ENCODE results near the gene CDH19. TPM values are rescaled to one million over a fixed set of nuclear protein-coding genes. Genes with fewer than 3 reads are reported as not detected.

The CDH19 gene
- total RNA-seq = 10 to 100 TPM; 33.0 to 68.7 TPM
- long read RNA-seq, full-length matches to known transcripts = 58 of 75 reads
- long read RNA-seq, partial matches to known transcripts = 3 of 75 reads
- long read RNA-seq, other reads (novel, unspliced or antisense) = 14 of 75 reads

GRCh38 chr18:66603941-66604627 lies at the start of gene CDH19:
CDH19 (minus strand) TSS chr18:66604090; CDS start chr18:66572204, 31,886 bp downstream.
- ATAC-seq (peak; percentile 91 to 97), DNase-seq (peak; percentile 20)
- intact Hi-C loops (cut with DNase I) = no loop called here

DNA sequence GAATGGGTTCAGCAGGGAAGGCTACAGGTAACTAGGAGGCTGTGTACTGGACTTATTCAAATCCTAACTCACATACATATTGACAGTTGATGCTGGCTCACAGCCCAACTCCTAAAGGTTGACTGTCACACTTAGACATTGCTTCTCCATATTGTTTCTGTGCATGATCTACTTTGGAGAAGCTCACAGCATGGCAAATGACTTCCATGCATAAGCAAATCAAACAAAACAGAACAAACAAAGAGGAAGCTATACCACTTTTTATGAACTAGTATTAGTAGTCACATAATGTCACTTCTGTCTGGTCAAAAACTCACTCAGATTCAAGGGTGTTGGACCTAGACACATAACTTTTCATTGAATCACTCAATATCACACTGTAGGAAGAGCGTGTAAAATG lies 43.8 kb upstream of the CDH19 start:
- DNase-seq (no peak), ATAC-seq (no peak)
- intact Hi-C loops (cut with DNase I) = no loop called here

- ATAC-seq (no peak), DNase-seq (no peak)
- intact Hi-C loops (cut with DNase I) = no loop called here
Observed at GRCh38 chr18:66646609-66647008, 42.7 kb upstream of the CDH19 start.

- intact Hi-C loops (cut with DNase I) = no loop called here
- ATAC-seq = no peak
Observed at GRCh38 chr18:66645983-66646382, 42.1 kb upstream of the CDH19 start.

DNA sequence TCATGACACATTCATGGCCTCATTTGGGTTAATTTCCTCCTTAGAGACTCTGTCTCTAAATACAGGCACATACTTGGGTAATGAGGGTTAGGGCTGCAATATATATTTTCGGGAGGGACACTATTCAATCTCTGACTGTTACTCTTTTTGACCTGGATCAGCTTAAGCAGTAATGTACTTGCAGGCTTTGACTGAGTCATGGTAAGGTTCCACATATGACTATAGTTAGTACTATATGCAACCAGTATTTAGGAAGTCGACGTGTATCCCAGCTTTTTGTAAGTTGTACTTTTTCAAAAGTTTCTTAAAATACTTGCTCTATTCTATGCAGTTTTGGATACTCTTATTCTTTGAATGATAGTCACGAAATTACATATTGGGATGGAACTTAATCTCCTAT lies 37.2 kb upstream of the CDH19 start:
- DNase-seq = no peak
- intact Hi-C loops (cut with DNase I) = no loop called here
- ATAC-seq = no peak

More at GRCh38 chr18:66645983-66646382, 42.1 kb upstream of the CDH19 start:
- DNase-seq = no peak

GRCh38 chr18:66640431-66640830 lies 36.5 kb upstream of the CDH19 start:
- intact Hi-C loops (cut with DNase I) = no loop called here
- peak; percentile 50 for DNase-seq
- peak; percentile 67 to 92 for ATAC-seq

DNA sequence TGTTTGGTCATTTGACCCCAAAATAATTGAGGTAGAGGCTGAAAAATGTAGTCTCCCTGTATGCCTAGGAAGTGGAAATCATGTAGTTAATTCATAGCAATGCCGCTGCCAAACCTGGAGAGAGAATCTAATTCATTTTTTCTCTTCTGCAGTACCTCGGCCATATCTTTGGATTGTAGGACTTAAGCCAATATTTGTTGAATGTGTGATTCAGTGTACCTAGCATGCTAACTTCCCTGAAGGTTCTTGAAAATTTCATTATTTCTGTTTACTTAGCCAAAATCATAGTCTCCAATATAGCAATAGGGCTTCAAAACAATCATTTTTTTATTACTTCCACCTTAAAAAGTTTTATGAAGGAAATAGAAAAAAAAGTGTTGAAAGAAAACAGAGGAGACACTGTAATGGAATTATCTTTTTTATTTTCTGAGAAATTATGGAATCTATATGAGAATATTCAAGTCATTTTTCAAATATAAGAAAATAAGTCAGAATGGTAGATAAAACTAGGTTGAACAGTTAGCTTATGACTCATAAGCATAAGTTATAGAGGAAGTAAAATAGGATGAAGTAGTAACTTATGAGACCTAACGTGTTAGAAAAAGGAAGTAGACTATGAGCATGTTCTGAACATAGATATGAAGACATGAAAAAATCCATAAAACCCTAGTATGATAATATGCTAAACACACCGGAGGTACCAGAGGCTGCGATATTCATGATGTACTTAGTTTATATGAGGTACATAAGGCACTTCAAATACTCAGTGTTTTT lies 35.2 kb upstream of the CDH19 start:
- intact Hi-C loops (cut with DNase I) = loop anchor here in 1 of 2 donors (10.0 kb wide), 1 partner anchor 64 kb away; no protein-coding TSS in a partner anchor
- ATAC-seq (no peak), DNase-seq (no peak)

GRCh38 chr18:66635342-66635741 lies 31.5 kb upstream of the CDH19 start:
- DNase-seq (no peak), ATAC-seq (peak in 1 of 2 donors; percentile 41)
- intact Hi-C loops (cut with DNase I) = loop anchor here in 1 of 2 donors (10.0 kb wide), 1 partner anchor 61 kb away; no protein-coding TSS in a partner anchor

GRCh38 chr18:66632756-66633155 lies 28.9 kb upstream of the CDH19 start:
- DNase-seq (no peak), ATAC-seq (no peak)
- intact Hi-C loops (cut with DNase I) = loop anchor here in 1 of 2 donors (10.0 kb wide), 1 partner anchor 58 kb away; no protein-coding TSS in a partner anchor

- no peak for ATAC-seq
- intact Hi-C loops (cut with DNase I) = loop anchor here in 1 of 2 donors (10.0 kb wide), 1 partner anchor 56 kb away; no protein-coding TSS in a partner anchor
- DNase-seq = no peak
Observed at GRCh38 chr18:66630831-66631230, 26.9 kb upstream of the CDH19 start.

GRCh38 chr18:66623821-66624220 lies 19.9 kb upstream of the CDH19 start:
- DNase-seq (no peak), ATAC-seq (no peak)
- intact Hi-C loops (cut with DNase I) = no loop called here

DNA sequence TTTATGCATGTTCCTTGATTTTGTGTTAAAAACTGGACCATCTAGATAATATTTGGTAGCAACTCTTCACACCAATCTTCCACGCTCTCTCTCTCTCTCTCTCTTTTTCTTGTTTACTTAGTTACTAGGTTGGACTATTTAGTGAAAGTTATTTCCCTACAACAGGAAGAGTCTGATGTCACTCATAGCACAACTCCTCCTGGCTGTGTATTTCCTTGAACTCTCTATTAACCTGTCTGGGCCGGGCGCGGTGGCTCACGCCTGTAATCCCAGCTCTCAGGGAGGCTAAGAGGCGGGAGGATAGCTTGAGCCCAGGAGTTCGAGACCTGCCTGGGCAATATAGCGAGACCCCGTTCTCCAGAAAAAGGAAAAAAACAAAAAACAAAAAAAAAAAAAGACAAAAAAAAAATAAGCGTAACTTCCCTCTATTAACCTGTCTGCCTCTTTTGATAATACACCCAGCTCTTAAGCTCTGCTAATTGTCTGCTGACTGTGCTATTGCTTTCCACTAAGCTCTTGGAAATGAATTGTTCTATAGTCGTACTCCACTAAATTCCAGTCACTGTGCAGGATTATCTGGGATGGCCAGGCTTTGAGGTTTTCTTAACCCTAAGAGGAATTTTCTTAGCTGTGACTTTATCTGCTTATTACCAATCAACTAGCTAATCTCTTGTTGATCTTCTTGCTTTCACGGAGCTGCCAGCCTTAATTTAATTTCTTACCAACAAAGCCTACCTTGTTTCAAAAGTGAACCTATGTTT lies 18.1 kb upstream of the CDH19 start:
- intact Hi-C loops (cut with DNase I) = no loop called here
- ATAC-seq = no peak
- no peak for DNase-seq

DNA sequence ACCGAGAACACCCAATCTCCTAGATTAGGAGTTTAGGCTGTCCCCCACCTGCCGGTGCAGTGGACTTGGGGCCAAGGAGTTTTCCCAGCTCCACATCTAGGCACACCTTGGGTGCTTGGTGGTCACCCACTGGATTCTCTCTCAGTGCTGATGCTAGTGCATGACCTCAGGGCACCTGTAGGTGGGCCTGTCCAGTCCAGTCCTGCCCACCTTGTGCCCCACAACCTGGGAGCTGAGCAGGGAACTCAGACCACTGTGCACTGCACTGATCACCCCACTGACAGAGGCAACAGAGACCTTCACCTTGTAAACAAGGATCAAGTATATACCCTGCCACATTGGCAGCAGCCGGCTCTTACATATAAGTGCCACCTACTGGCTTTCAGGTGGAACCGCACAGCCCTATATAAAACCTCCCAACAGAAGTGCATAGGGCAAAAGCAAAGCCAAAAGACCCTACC lies 12.7 kb upstream of the CDH19 start:
- ATAC-seq = peak in 1 of 2 donors; percentile 15
- intact Hi-C loops (cut with DNase I) = no loop called here
- no peak for DNase-seq

DNA sequence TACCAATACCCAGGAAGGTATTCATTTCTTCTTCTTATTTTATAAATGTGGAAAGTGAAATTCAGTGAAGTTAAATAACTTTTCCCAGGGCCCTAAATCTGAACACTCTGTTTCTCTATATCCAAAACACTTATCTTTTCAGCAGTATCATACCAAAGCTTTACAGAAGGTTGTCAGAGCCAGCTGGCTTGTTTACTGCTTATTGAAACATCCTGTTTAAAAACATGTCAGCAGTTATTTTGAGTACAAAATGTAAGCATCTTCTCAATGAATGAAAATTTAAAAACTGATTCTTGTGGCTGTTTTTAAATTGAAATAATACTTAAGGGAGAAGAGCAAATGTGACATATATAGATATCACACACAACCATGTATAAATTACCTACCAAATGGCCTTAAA lies 11.3 kb upstream of the CDH19 start:
- intact Hi-C loops (cut with DNase I) = no loop called here
- DNase-seq (no peak), ATAC-seq (no peak)

GRCh38 chr18:66607632-66608031 lies 3.7 kb upstream of the CDH19 start:
- DNase-seq = no peak
- intact Hi-C loops (cut with DNase I) = no loop called here

GRCh38 chr18:66601649-66602048 lies 2.2 kb downstream of the CDH19 start:
- ATAC-seq = no peak
- intact Hi-C loops (cut with DNase I) = no loop called here
- DNase-seq = no peak

More at GRCh38 chr18:66607632-66608031, 3.7 kb upstream of the CDH19 start:
- no peak for ATAC-seq

- intact Hi-C loops (cut with DNase I) = no loop called here
- ATAC-seq = peak in 1 of 2 donors; percentile 31
- DNase-seq = no peak
Observed at GRCh38 chr18:66599190-66599589, 4.7 kb downstream of the CDH19 start.

- no peak for ATAC-seq
- intact Hi-C loops (cut with DNase I) = no loop called here
- no peak for DNase-seq
Observed at GRCh38 chr18:66587430-66587829, 16.5 kb downstream of the CDH19 start.

DNA sequence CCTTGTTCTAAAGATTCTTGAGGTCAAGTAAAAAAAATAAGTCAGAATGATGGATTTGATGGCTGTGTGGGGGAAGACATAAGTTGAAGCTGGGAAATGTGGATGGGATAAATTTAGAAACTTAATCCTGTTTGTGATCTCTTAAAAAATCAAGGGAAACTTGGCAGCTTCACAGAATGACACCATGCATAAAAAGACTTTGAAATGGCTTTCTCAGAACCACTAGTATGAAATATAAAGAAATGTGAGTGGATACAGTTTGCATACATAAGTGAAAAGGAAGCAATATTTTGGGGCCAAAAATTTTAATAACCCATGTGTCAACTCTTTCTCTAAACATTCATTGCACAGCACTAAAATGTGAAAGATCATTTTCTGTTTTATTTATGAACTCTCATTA lies 21.7 kb downstream of the CDH19 start:
- DNase-seq (no peak), ATAC-seq (no peak)
- intact Hi-C loops (cut with DNase I) = no loop called here

Data from left cardiac atrium (tissue), 4 donors.